ENCODE measurements around the gene KLC1. TPM values are rescaled to one million over a fixed set of nuclear protein-coding genes. Genes with fewer than 3 reads are reported as not detected.

Gene KLC1
- total RNA-seq, 1 experiment from 2014 or later = 121 TPM

- no peaks in the 10 kb centered on the region for H3K9me2 ChIP-seq (ENCODE audit: insufficient read depth)
- CTCF ChIA-PET = no interaction called here
- no peaks in the 10 kb centered on the region for H4K20me1 ChIP-seq (ENCODE audit: insufficient read depth)
- ATAC-seq (no peak), DNase-seq (ENCODE audit: low read depth, low spot score) (no peak)
- H3K36me3 ChIP-seq (ENCODE audit: control insufficient read depth in 1 of 2, insufficient read depth in 2 of 2, low read length in 2 of 2) = peaks cover 0 to 3% of the 10 kb centered on the region in 2 experiments; a peak in 3 of 4 replicates
- H3K4me1 ChIP-seq (ENCODE audit: control insufficient read depth in 1 of 2, insufficient read depth in 2 of 2, low read length in 2 of 2) = no peaks in the 10 kb centered on the region
- no peaks in the 10 kb centered on the region for H3K9me3 ChIP-seq (ENCODE audit: control insufficient read depth in 1 of 2, insufficient read depth in 1 of 2, low read depth in 1 of 2, low read length in 2 of 2)
- POLR2A ChIA-PET = no interaction called here
- no peaks in the 10 kb centered on the region for H3K79me2 ChIP-seq (ENCODE audit: insufficient read depth, low read length)
- no peak overlapping the region for H3K9ac ChIP-seq (ENCODE audit: low read length)
- H3K27ac ChIP-seq (ENCODE audit: low read depth, low read length) = no peak overlapping the region
- intact Hi-C loops (cut with micrococcal nuclease) = no loop called here
- H3K4me2 ChIP-seq (ENCODE audit: low read length) = no peak overlapping the region
- no peak overlapping the region for H2AFZ ChIP-seq (ENCODE audit: low read depth, low read length, poor library complexity, severe bottlenecking)
- BruUV-seq (replicated peaks) = no TSS peak
- no peaks in the 10 kb centered on the region for H3K27me3 ChIP-seq (ENCODE audit: insufficient read depth, low read length)
- RAD21 ChIA-PET (ENCODE audit: low non-redundant PET in 1 of 2, low total read pairs in 2 of 2, uncharacterized antibody in 2 of 2, unreplicated experiment in 2 of 2) = no interaction called here
- no peak for TF ChIP-seq ELF1 (IDR thresholded peaks at IDR 0.05; ENCODE audit: borderline replicate concordance, low read depth)
- TF ChIP-seq CBX3 (IDR thresholded peaks at IDR 0.05; ENCODE audit: low read depth) = no peak
- no peak for TF ChIP-seq JUND (IDR thresholded peaks at IDR 0.05)
- no peak for TF ChIP-seq CTCF (IDR thresholded peaks at IDR 0.05 in 2 of 3, conservative IDR thresholded peaks at IDR 0.05 in 1 of 3; ENCODE audit: borderline replicate concordance in 1 of 3, insufficient read depth in 1 of 3, low read depth in 2 of 3, low read length in 2 of 3)
- TF ChIP-seq ZBTB33 (IDR thresholded peaks at IDR 0.05; ENCODE audit: extremely low read depth, insufficient replicate concordance, low read length) = no peak
- no peak for TF ChIP-seq ATF3 (IDR thresholded peaks at IDR 0.05)
- no peak for TF ChIP-seq REST (IDR thresholded peaks at IDR 0.05; ENCODE audit: low read depth)
- TF ChIP-seq POLR2A (IDR thresholded peaks at IDR 0.05; ENCODE audit: borderline replicate concordance, extremely low read depth, insufficient read depth, insufficient read length) = no peak
- no peak for TF ChIP-seq EZH2phosphoT487 (IDR thresholded peaks at IDR 0.05; ENCODE audit: borderline replicate concordance)
- TF ChIP-seq SIN3A (IDR thresholded peaks at IDR 0.05; ENCODE audit: low read depth) = no peak
- no peak for TF ChIP-seq TCF7L2 (IDR thresholded peaks at IDR 0.05; ENCODE audit: borderline replicate concordance, extremely low read depth, insufficient read depth, insufficient read length)
- TF ChIP-seq ZFX (IDR thresholded peaks at IDR 0.05) = no peak
- no peak overlapping the region for H3K4me3 ChIP-seq (replicated peaks in 1 of 2; ENCODE audit: low read depth in 1 of 2, low read length in 2 of 2)
These were observed 114.7 kb downstream of the KLC1 start for GRCh38 chr14:103743691-103744090.

Measured in HCT116 (cell line).